HG02981 (cell line): ENCODE measurements around the gene TPSD1.
"Not testable (repeated sequence)": the region's sequence is repeated elsewhere in the genome, so short reads cannot be mapped to it uniquely, and the experiment has no call there.

ENCODE experiments used
- ATAC-seq: cut with Tn5 transposase; IDR thresholded peaks from one replicate; pipeline ENCODE4 v1.9.1; 2021; ENCODE audit warnings: mild to moderate bottlenecking, moderate library complexity; ENCODE audit not compliant: unreplicated experiment

TPSD1 gene

DNA sequence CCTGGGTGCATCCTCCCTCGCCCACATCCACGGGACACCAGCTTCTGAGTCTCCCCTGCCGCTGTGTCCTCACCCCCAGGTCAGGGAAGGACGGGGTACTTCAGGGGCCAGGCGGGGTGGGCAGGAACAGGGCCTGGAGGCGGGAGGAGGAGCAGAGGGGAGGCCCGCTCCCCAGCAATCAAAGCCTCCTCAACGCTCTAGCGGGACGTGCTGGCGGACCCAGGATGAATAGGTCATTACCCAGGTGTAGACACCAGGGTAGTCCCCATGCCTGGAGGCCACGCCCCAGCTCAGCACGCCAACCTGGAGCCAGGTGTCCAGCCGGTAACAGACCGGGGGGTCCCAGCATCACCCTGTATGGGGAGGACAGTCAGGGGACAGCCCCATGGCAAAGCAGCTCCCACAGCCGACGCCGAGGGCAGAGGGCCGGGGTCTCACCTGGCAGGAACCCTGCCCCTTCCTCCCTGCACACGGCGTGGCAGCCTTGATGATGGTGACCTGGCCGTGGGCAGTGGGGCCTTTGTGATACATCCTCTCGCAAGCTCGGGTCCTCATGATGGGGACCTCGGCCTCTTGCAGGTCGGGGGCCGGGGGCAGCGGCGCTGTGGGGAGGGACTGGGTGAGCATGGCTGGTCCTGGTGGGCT is 24.2 kb downstream of the TPSD1 start:
- no peak for ATAC-seq

GRCh38 chr16:1280783-1281182 is 24.9 kb downstream of the TPSD1 start:
- ATAC-seq: no peak

GRCh38 chr16:1281517-1281916 is 25.6 kb downstream of the TPSD1 start:
- no peak for ATAC-seq

GRCh38 chr16:1282324-1282973 is 26.6 kb downstream of the TPSD1 start:
- ATAC-seq: no peak

DNA sequence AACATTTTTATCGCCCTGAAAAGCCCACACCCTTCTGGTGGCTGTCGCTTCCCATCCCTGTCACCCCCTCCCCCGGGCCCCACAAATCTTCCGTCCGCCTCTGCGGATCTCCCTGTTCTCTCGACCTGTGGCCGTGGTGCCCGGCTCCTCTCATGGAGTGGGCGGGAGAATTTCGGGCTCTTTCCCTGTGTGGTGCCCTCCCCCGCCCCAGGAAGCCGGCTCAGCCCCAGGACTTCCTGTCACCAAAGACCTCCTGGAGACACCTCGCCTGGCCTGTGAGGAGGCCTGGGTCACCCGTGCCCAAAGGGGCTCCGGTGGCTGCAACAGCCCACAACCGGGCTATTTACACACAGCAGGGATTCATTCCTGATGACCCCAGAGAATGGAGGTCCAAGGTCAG is 27.4 kb downstream of the TPSD1 start:
- ATAC-seq: no peak

GRCh38 chr16:1283996-1284616 is 28.2 kb downstream of the TPSD1 start:
- ATAC-seq: no peak

DNA sequence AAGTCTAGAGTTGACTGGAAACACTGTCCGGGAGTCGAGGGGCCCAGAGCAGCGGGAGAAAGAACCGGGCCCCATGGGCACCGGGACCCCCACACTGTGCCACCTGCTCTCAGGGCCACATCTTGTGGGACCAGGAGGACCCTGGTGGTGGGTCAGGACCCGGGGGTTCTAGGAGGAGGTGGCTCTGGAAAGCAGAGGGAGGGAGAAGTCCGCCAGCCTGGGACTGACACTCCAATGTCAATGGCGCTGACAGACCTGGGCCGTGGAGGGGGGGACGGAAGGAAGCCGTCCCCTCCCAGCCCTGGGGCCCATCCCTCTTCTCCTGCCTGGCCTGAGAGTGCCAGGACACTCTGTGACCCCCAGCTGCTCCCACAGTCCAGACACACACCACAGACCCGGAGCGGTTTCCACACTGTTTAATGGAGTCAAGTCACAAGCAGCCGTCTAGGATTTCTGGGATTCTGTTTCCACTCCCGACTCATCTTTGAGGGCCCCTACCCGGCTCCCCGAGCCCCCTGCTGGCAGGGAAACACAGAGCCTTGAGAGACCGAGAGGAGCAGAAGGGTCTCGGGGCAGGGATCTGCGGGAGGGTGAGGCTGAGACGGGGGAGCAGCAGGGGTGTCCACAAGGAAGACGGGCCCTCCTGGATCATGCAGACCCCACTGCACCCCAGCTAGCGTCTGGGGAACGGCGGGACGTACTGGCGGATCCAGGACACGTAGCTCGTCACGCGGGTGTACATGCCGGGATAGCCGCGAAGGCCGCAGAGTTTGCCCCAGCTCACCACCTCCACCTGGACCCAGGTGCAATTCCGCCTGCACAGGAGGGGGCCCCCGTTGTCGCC is 30.0 kb downstream of the TPSD1 start:
- ATAC-seq: no peak

DNA sequence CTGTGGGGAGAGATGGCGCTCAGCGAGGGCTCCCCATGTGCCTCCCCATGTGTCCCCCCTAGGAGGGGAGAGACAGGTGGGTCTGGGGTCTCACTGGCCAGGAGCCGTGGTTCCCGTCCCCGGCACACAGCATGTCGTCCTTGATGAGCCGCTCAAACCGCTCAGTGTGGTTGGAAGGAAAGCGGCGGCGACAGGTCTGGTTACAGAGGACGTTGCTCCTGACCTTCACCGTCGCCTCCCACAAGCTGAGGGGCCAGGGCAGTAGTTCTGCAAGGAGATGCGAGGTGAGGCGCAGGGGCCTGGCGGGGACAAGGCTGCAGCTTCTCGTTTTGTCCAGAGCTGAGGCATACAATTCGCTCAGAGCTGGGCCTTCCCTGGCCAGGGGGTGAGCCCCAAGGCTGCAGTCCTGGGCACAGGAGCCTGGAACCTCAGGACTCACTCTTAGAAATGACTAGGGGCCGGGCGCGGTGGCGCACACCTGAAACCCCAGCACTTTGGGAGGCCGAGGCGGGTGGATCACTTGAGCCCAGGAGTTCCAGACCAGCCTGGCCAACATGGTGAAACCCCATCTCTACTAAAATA is 30.7 kb downstream of the TPSD1 start:
- ATAC-seq: no peak

DNA sequence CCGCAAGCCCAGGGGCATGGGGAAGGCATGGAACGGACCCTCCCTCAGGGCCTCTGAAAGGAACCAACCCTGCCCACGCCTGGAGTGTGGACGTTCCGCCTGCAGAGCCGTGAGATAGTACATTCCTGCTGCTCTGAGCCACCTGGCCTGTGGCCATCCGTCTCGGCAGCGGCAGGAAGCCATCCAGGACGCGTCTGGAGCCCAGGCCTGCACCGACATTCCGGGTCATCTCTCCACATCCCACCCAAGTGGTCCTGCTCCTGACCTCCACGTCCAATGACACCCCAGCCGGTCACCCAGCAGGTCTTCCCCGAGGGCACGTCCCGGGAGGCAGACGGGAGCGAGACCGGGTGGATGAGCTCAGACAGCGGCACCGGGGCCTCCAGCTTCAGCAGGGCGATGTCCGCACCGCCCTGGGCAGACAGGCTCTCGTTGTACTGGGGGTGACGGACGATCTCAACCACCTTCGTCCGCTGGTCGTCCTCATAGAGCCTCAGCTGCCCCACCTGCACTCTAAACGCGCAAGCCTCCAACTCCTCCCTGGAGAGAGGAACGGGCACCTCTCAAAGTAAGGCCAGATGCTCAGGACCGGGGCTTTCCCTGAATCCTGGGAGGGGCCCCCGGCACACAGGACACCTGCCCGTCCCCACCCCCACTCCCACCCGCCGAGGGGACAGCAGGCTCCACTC is 32.3 kb downstream of the TPSD1 start:
- no peak for ATAC-seq

GRCh38 chr16:1288813-1289476 is 33.1 kb downstream of the TPSD1 start:
- no peak for ATAC-seq

- ATAC-seq: no peak
Observed at GRCh38 chr16:1289477-1289866, 33.6 kb downstream of the TPSD1 start.

GRCh38 chr16:1290063-1290501 is 34.2 kb downstream of the TPSD1 start:
- no peak for ATAC-seq

- ATAC-seq: no peak
Observed at GRCh38 chr16:1290860-1291575, 35.1 kb downstream of the TPSD1 start.

- no peak for ATAC-seq
Observed at GRCh38 chr16:1291576-1291974, 35.7 kb downstream of the TPSD1 start.

DNA sequence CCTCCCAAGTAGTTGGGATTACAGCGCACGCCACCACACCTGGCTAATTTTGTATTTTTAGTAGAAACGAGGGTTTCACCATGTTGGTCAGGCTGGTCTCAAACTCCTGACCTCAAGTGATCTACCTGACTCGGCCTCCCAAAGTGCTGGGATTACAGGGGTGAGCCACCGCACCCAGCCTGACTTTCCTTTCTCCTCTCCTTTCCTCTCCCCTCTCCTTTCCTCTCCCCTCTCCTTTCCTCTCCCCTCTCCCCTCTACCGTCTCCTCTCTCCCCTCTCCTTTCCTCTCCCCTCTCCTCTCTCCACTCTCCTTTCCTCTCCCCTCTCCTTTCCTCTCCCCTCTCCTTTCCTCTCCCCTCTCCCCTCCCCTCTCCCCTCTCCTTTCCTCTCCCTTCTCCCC is 36.3 kb downstream of the TPSD1 start:
- ATAC-seq: not testable (repeated sequence)

GRCh38 chr16:1292808-1293207 is 36.9 kb downstream of the TPSD1 start:
- ATAC-seq: not testable (repeated sequence)

- ATAC-seq: no peak
Observed at GRCh38 chr16:1293921-1294656, 38.2 kb downstream of the TPSD1 start.

GRCh38 chr16:1295465-1295864 is 39.6 kb downstream of the TPSD1 start:
- no peak for ATAC-seq

DNA sequence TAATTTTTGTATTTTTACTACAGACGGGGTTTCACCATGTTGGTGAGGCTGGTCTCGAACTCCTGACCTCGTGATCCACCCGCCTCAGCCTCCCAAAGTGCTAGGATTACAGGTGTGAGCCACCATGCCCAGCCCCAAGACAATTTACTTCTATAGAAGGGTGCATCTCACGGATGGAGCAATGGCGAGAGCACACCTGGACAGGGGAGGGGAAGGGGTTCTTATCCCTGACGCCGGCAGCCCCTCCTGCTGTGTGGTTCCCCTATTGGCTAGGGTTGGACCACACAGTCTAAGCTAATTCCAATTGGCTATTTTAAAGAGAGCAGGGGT is 40.8 kb downstream of the TPSD1 start:
- ATAC-seq: not testable (repeated sequence)
